ENCODE measurements around the gene TBC1D1.

The TBC1D1 gene

GRCh38 chr4:37904824-37905223 is 13.9 kb downstream of the TBC1D1 start (continued):
- TF ChIP-seq TSHZ1 (tag by site-specific recombination; IDR thresholded peaks at IDR 0.05; ENCODE audit: borderline replicate concordance) = peak; percentile 37; the same call in 1 of the 2 replicates

GRCh38 chr4:37905533-37906169 is 14.8 kb downstream of the TBC1D1 start:
- TF ChIP-seq, protein P1, sequence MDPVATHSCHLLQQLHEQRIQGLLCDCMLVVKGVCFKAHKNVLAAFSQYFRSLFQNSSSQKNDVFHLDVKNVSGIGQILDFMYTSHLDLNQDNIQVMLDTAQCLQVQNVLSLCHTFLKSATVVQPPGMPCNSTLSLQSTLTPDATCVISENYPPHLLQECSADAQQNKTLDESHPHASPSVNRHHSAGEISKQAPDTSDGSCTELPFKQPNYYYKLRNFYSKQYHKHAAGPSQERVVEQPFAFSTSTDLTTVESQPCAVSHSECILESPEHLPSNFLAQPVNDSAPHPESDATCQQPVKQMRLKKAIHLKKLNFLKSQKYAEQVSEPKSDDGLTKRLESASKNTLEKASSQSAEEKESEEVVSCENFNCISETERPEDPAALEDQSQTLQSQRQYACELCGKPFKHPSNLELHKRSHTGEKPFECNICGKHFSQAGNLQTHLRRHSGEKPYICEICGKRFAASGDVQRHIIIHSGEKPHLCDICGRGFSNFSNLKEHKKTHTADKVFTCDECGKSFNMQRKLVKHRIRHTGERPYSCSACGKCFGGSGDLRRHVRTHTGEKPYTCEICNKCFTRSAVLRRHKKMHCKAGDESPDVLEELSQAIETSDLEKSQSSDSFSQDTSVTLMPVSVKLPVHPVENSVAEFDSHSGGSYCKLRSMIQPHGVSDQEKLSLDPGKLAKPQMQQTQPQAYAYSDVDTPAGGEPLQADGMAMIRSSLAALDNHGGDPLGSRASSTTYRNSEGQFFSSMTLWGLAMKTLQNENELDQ (tag by site-specific recombination; IDR thresholded peaks at IDR 0.05; ENCODE audit: low read depth) = no peak
- no peak for TF ChIP-seq KLF9 (tag by site-specific recombination; IDR thresholded peaks at IDR 0.05; ENCODE audit: low read depth)
- no peak for TF ChIP-seq ZFP3 (tag by site-specific recombination; IDR thresholded peaks at IDR 0.05; ENCODE audit: low read depth)
- TF ChIP-seq ZNF24 (tag by site-specific recombination; IDR thresholded peaks at IDR 0.05) = no peak
- TF ChIP-seq ZNF449 (tag by site-specific recombination; IDR thresholded peaks at IDR 0.05) = no peak
- TF ChIP-seq, protein P2, sequence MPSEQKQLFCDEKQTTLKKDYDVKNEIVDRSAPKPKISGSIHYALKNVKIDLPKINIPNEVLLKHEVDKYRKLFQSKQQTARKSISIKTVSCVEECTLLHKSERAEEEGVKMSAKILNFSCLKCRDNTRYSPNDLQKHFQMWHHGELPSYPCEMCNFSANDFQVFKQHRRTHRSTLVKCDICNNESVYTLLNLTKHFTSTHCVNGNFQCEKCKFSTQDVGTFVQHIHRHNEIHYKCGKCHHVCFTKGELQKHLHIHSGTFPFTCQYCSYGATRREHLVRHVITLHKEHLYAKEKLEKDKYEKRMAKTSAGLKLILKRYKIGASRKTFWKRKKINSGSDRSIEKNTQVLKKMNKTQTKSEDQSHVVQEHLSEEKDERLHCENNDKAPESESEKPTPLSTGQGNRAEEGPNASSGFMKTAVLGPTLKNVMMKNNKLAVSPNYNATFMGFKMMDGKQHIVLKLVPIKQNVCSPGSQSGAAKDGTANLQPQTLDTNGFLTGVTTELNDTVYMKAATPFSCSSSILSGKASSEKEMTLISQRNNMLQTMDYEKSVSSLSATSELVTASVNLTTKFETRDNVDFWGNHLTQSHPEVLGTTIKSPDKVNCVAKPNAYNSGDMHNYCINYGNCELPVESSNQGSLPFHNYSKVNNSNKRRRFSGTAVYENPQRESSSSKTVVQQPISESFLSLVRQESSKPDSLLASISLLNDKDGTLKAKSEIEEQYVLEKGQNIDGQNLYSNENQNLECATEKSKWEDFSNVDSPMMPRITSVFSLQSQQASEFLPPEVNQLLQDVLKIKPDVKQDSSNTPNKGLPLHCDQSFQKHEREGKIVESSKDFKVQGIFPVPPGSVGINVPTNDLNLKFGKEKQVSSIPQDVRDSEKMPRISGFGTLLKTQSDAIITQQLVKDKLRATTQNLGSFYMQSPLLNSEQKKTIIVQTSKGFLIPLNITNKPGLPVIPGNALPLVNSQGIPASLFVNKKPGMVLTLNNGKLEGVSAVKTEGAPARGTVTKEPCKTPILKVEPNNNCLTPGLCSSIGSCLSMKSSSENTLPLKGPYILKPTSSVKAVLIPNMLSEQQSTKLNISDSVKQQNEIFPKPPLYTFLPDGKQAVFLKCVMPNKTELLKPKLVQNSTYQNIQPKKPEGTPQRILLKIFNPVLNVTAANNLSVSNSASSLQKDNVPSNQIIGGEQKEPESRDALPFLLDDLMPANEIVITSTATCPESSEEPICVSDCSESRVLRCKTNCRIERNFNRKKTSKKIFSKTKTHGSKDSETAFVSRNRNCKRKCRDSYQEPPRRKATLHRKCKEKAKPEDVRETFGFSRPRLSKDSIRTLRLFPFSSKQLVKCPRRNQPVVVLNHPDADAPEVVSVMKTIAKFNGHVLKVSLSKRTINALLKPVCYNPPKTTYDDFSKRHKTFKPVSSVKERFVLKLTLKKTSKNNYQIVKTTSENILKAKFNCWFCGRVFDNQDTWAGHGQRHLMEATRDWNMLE (tag by site-specific recombination; conservative IDR thresholded peaks at IDR 0.05; ENCODE audit: low read depth) = no peak
- TF ChIP-seq ATF2 (tag by site-specific recombination; IDR thresholded peaks at IDR 0.05; ENCODE audit: low read depth) = no peak
- TF ChIP-seq PRDM6 (tag by site-specific recombination; IDR thresholded peaks at IDR 0.05) = no peak
- no peak for TF ChIP-seq ZNF211 (tag by site-specific recombination; IDR thresholded peaks at IDR 0.05; ENCODE audit: low read depth)
- no peak for TF ChIP-seq ZNF138 (tag by site-specific recombination; IDR thresholded peaks at IDR 0.05; ENCODE audit: borderline replicate concordance)
- TF ChIP-seq ZNF114 (tag by site-specific recombination; IDR thresholded peaks at IDR 0.05) = no peak
- POLR2A ChIA-PET = no interaction called here
- H3K4me1 ChIP-seq (ENCODE audit: control insufficient read depth, insufficient read depth, low read length) = peaks cover 7% of the 10 kb centered on the region
- H3K36me3 ChIP-seq (ENCODE audit: control insufficient read depth in 2 of 2, insufficient read depth in 1 of 2, low read length in 2 of 2) = no peaks in the 10 kb centered on the region
- H3K4me3 ChIP-seq (ENCODE audit: low read depth, low read length) = no peak overlapping the region
- CTCF ChIA-PET = no interaction called here
- H3K9me3 ChIP-seq (ENCODE audit: control insufficient read depth, insufficient read depth, low read depth, low read length) = no peaks in the 10 kb centered on the region
- no peak overlapping the region for H3K27ac ChIP-seq (ENCODE audit: extremely low read depth, low read depth, low read length)
